ENCODE data around the gene STRA6.

Gene STRA6

GRCh38 chr15:74202452-74203401 lies at the start of gene STRA6:
Gene STRA6, minus strand, starts transcription at chr15:74202787. Its CDS starts 520 bp downstream, at chr15:74202267.
- Histone ChIP-seq H3K9ac (ENCODE audit: low read length) (no peak within 1 kb of the TSS), H3K36me3 (ENCODE audit: control insufficient read depth, insufficient read depth, low read length) (no peaks in the 10 kb centered on the region), H3K27ac (ENCODE audit: low read depth, low read length) (no peak within 1 kb of the TSS), H3K27me3 (ENCODE audit: control insufficient read depth, insufficient read depth, low read length) (peaks cover 3% of the 10 kb centered on the region), H3K4me1 (ENCODE audit: control insufficient read depth, insufficient read depth, low read length) (peaks cover 4% of the 10 kb centered on the region), H3K4me3 (ENCODE audit: low read length) (no peak within 1 kb of the TSS)

GRCh38 chr15:74252291-74252690 lies 49.7 kb upstream of the STRA6 start:
- no peaks in the 10 kb centered on the region for H3K36me3 ChIP-seq (ENCODE audit: control insufficient read depth, insufficient read depth, low read length)
- H3K4me1 ChIP-seq (ENCODE audit: control insufficient read depth, insufficient read depth, low read length) = no peaks in the 10 kb centered on the region
- no peak overlapping the region for H3K27ac ChIP-seq (ENCODE audit: low read depth, low read length)
- H3K9ac ChIP-seq (ENCODE audit: low read length) = no peak overlapping the region
- H3K4me3 ChIP-seq (ENCODE audit: low read length) = no peak overlapping the region
- H3K27me3 ChIP-seq (ENCODE audit: control insufficient read depth, insufficient read depth, low read length) = no peaks in the 10 kb centered on the region

GRCh38 chr15:74251131-74251811 lies 48.7 kb upstream of the STRA6 start:
- Histone ChIP-seq H3K27me3 (ENCODE audit: control insufficient read depth, insufficient read depth, low read length) (no peaks in the 10 kb centered on the region), H3K4me3 (ENCODE audit: low read length) (no peak overlapping the region), H3K9ac (ENCODE audit: low read length) (no peak overlapping the region), H3K36me3 (ENCODE audit: control insufficient read depth, insufficient read depth, low read length) (no peaks in the 10 kb centered on the region), H3K27ac (ENCODE audit: low read depth, low read length) (no peak overlapping the region), H3K4me1 (ENCODE audit: control insufficient read depth, insufficient read depth, low read length) (no peaks in the 10 kb centered on the region)

- H3K9ac ChIP-seq (ENCODE audit: low read length) = no peak overlapping the region
- H3K27me3 ChIP-seq (ENCODE audit: control insufficient read depth, insufficient read depth, low read length) = no peaks in the 10 kb centered on the region
- no peak overlapping the region for H3K27ac ChIP-seq (ENCODE audit: low read depth, low read length)
- no peaks in the 10 kb centered on the region for H3K36me3 ChIP-seq (ENCODE audit: control insufficient read depth, insufficient read depth, low read length)
- no peak overlapping the region for H3K4me3 ChIP-seq (ENCODE audit: low read length)
- no peaks in the 10 kb centered on the region for H3K4me1 ChIP-seq (ENCODE audit: control insufficient read depth, insufficient read depth, low read length)
These were observed 47.7 kb upstream of the STRA6 start for GRCh38 chr15:74250266-74250665.

GRCh38 chr15:74245342-74245931 lies 42.9 kb upstream of the STRA6 start:
- Histone ChIP-seq H3K27me3 (ENCODE audit: control insufficient read depth, insufficient read depth, low read length) (peaks cover 4% of the 10 kb centered on the region), H3K27ac (ENCODE audit: low read depth, low read length) (no peak overlapping the region), H3K4me3 (ENCODE audit: low read length) (no peak overlapping the region), H3K9ac (ENCODE audit: low read length) (no peak overlapping the region), H3K36me3 (ENCODE audit: control insufficient read depth, insufficient read depth, low read length) (no peaks in the 10 kb centered on the region), H3K4me1 (ENCODE audit: control insufficient read depth, insufficient read depth, low read length) (no peaks in the 10 kb centered on the region)

- Histone ChIP-seq H3K9ac (ENCODE audit: low read length) (no peak overlapping the region), H3K4me3 (ENCODE audit: low read length) (no peak overlapping the region), H3K27me3 (ENCODE audit: control insufficient read depth, insufficient read depth, low read length) (peaks cover 4% of the 10 kb centered on the region), H3K27ac (ENCODE audit: low read depth, low read length) (no peak overlapping the region), H3K36me3 (ENCODE audit: control insufficient read depth, insufficient read depth, low read length) (no peaks in the 10 kb centered on the region), H3K4me1 (ENCODE audit: control insufficient read depth, insufficient read depth, low read length) (no peaks in the 10 kb centered on the region)
These were observed 42.3 kb upstream of the STRA6 start for GRCh38 chr15:74244822-74245341.

GRCh38 chr15:74243431-74243830 lies 40.8 kb upstream of the STRA6 start:
- no peaks in the 10 kb centered on the region for H3K4me1 ChIP-seq (ENCODE audit: control insufficient read depth, insufficient read depth, low read length)
- no peaks in the 10 kb centered on the region for H3K36me3 ChIP-seq (ENCODE audit: control insufficient read depth, insufficient read depth, low read length)
- no peak overlapping the region for H3K9ac ChIP-seq (ENCODE audit: low read length)
- H3K27ac ChIP-seq (ENCODE audit: low read depth, low read length) = no peak overlapping the region
- peaks cover 4% of the 10 kb centered on the region for H3K27me3 ChIP-seq (ENCODE audit: control insufficient read depth, insufficient read depth, low read length)
- H3K4me3 ChIP-seq (ENCODE audit: low read length) = no peak overlapping the region

GRCh38 chr15:74242441-74243185 lies 40.0 kb upstream of the STRA6 start:
- Histone ChIP-seq H3K4me3 (ENCODE audit: low read length) (no peak overlapping the region), H3K9ac (ENCODE audit: low read length) (no peak overlapping the region), H3K36me3 (ENCODE audit: control insufficient read depth, insufficient read depth, low read length) (no peaks in the 10 kb centered on the region), H3K4me1 (ENCODE audit: control insufficient read depth, insufficient read depth, low read length) (no peaks in the 10 kb centered on the region), H3K27me3 (ENCODE audit: control insufficient read depth, insufficient read depth, low read length) (peaks cover 4% of the 10 kb centered on the region), H3K27ac (ENCODE audit: low read depth, low read length) (no peak overlapping the region)

GRCh38 chr15:74240897-74241614 lies 38.5 kb upstream of the STRA6 start:
- no peaks in the 10 kb centered on the region for H3K36me3 ChIP-seq (ENCODE audit: control insufficient read depth, insufficient read depth, low read length)
- no peak overlapping the region for H3K4me3 ChIP-seq (ENCODE audit: low read length)
- H3K9ac ChIP-seq (ENCODE audit: low read length) = no peak overlapping the region
- no peaks in the 10 kb centered on the region for H3K4me1 ChIP-seq (ENCODE audit: control insufficient read depth, insufficient read depth, low read length)
- peaks cover 4% of the 10 kb centered on the region for H3K27me3 ChIP-seq (ENCODE audit: control insufficient read depth, insufficient read depth, low read length)
- no peak overlapping the region for H3K27ac ChIP-seq (ENCODE audit: low read depth, low read length)

- H3K9ac ChIP-seq (ENCODE audit: low read length) = no peak overlapping the region
- no peak overlapping the region for H3K27ac ChIP-seq (ENCODE audit: low read depth, low read length)
- H3K36me3 ChIP-seq (ENCODE audit: control insufficient read depth, insufficient read depth, low read length) = no peaks in the 10 kb centered on the region
These were observed 37.5 kb upstream of the STRA6 start for GRCh38 chr15:74240002-74240568.

GRCh38 chr15:74239051-74239705 lies 36.6 kb upstream of the STRA6 start:
- H3K36me3 ChIP-seq (ENCODE audit: control insufficient read depth, insufficient read depth, low read length) = no peaks in the 10 kb centered on the region
- no peak overlapping the region for H3K27ac ChIP-seq (ENCODE audit: low read depth, low read length)
- no peak overlapping the region for H3K4me3 ChIP-seq (ENCODE audit: low read length)
- no peaks in the 10 kb centered on the region for H3K4me1 ChIP-seq (ENCODE audit: control insufficient read depth, insufficient read depth, low read length)
- H3K9ac ChIP-seq (ENCODE audit: low read length) = no peak overlapping the region
- H3K27me3 ChIP-seq (ENCODE audit: control insufficient read depth, insufficient read depth, low read length) = peaks cover 2% of the 10 kb centered on the region

More at GRCh38 chr15:74240002-74240568, 37.5 kb upstream of the STRA6 start:
- H3K27me3 ChIP-seq (ENCODE audit: control insufficient read depth, insufficient read depth, low read length) = peaks cover 4% of the 10 kb centered on the region
- no peak overlapping the region for H3K4me3 ChIP-seq (ENCODE audit: low read length)
- H3K4me1 ChIP-seq (ENCODE audit: control insufficient read depth, insufficient read depth, low read length) = no peaks in the 10 kb centered on the region
